Measurements from ENCODE around the gene PRPF40B. TPM values are rescaled to one million over a fixed set of nuclear protein-coding genes. Genes with fewer than 3 reads are reported as not detected.

The PRPF40B gene
- total RNA-seq, 3 donors from 2014 or later (not counting 1 experiment from before 2014, with no cell fraction given), result 5.6 to 6.8 (median 5.9) TPM

DNA sequence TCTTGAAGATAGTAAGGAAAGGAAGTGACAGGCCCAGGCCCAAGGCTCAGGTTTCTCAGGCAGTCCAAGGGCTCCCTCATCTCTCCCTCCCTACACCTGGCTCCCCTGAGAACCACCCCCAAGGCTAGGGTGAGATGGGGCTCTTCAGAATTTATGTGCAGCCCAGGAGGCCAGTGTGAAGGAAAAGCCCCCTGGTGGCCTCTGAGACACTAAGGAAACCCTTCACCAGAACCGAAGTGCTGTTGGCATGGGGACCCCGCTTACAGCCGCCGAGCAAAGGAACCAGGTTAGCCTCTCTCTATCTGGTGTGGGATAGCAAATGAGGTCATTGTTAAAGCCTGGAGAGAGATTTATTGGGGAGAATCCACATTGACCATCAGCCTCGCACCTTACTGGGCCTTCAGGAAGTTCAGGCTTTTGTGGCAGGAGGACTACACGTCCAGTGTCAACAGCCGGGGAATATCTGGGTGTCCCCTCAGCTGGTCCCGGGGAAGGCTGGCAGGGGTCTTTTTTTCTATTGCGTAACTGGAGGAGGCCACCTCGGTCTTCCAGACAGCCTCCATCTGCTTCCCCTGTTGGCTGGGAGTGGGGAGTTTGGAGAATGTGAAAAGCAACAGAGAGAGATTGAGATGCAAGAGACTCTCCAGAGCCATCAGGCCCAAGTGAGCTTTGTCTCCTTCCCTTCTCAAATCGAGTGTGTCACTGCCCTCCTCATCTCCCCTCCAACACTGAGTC, 36.0 kb upstream of the PRPF40B start:
- ATAC-seq, result no peak
- no peaks in the 10 kb centered on the region for H3K9me3 Mint-ChIP-seq
- Histone ChIP-seq H3K36me3 (ENCODE audit: control insufficient read depth, insufficient read depth, low read length) (peaks cover 3% of the 10 kb centered on the region), H3K9me3 (ENCODE audit: control insufficient read depth, insufficient read depth, low read length) (no peaks in the 10 kb centered on the region), H3K4me1 (ENCODE audit: control insufficient read depth, insufficient read depth, low read length) (no peaks in the 10 kb centered on the region), H3K27ac (ENCODE audit: low read length) (no peak overlapping the region), H3K27me3 (ENCODE audit: control insufficient read depth, insufficient read depth, low read length) (no peaks in the 10 kb centered on the region), H3K4me3 (ENCODE audit: low read length) (no peak overlapping the region)
- no peaks in the 10 kb centered on the region for H3K27me3 Mint-ChIP-seq (ENCODE audit: low read depth in 2 of 2)
- no peak for DNase-seq
- TF ChIP-seq, protein P1, sequence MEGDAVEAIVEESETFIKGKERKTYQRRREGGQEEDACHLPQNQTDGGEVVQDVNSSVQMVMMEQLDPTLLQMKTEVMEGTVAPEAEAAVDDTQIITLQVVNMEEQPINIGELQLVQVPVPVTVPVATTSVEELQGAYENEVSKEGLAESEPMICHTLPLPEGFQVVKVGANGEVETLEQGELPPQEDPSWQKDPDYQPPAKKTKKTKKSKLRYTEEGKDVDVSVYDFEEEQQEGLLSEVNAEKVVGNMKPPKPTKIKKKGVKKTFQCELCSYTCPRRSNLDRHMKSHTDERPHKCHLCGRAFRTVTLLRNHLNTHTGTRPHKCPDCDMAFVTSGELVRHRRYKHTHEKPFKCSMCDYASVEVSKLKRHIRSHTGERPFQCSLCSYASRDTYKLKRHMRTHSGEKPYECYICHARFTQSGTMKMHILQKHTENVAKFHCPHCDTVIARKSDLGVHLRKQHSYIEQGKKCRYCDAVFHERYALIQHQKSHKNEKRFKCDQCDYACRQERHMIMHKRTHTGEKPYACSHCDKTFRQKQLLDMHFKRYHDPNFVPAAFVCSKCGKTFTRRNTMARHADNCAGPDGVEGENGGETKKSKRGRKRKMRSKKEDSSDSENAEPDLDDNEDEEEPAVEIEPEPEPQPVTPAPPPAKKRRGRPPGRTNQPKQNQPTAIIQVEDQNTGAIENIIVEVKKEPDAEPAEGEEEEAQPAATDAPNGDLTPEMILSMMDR (IDR thresholded peaks at IDR 0.05), result no peak
- no peak overlapping the region for H3K4me3 Mint-ChIP-seq
- 89% methylated on average over 11 of the region's 11 CpGs for WGBS (ENCODE audit: insufficient coverage)
- no peaks in the 10 kb centered on the region for H3K36me3 Mint-ChIP-seq
- intact Hi-C loops (cut with micrococcal nuclease), result no loop called here
- peaks cover 0 to 1% of the 10 kb centered on the region in 2 donors for H3K4me1 Mint-ChIP-seq
- no peak overlapping the region for H3K27ac Mint-ChIP-seq

DNA sequence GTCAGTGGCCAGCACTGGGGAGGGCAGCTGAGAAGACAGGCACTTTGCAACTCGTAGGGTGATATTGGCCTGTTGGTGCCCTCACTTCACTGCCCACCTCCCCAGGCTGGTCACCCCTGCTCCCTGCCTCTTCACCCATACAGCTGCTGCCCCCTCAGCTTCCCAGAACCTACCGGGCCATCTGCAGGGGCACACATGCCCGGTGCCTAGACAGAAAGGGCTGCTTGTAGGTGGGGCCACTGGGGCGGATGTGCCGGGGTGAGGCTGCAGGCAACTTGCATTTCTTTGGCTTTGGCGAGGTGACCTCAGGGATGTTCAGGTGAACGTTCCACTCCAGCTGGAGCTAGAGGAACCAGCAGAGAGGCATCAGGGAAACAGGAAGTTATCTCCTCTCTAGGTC, 35.1 kb upstream of the PRPF40B start:
- H3K27me3 Mint-ChIP-seq (ENCODE audit: low read depth in 2 of 2), result no peaks in the 10 kb centered on the region
- no peaks in the 10 kb centered on the region for H3K9me3 ChIP-seq (ENCODE audit: control insufficient read depth, insufficient read depth, low read length)
- peaks cover 3% of the 10 kb centered on the region for H3K36me3 ChIP-seq (ENCODE audit: control insufficient read depth, insufficient read depth, low read length)
- H3K27me3 ChIP-seq (ENCODE audit: control insufficient read depth, insufficient read depth, low read length), result no peaks in the 10 kb centered on the region
- no peaks in the 10 kb centered on the region for H3K36me3 Mint-ChIP-seq
- intact Hi-C loops (cut with micrococcal nuclease), result no loop called here
- ATAC-seq (no peak), DNase-seq (no peak)
- no peaks in the 10 kb centered on the region for H3K9me3 Mint-ChIP-seq
- TF ChIP-seq, protein P1 (IDR thresholded peaks at IDR 0.05), result no peak
- no peaks in the 10 kb centered on the region for H3K4me1 ChIP-seq (ENCODE audit: control insufficient read depth, insufficient read depth, low read length)
- no peak overlapping the region for H3K4me3 ChIP-seq (ENCODE audit: low read length)
- H3K27ac Mint-ChIP-seq, result no peak overlapping the region
- no peak overlapping the region for H3K4me3 Mint-ChIP-seq
- 89% methylated on average over 7 of the region's 7 CpGs for WGBS (ENCODE audit: insufficient coverage)
- no peaks in the 10 kb centered on the region for H3K4me1 Mint-ChIP-seq
- no peak overlapping the region for H3K27ac ChIP-seq (ENCODE audit: low read length)

DNA sequence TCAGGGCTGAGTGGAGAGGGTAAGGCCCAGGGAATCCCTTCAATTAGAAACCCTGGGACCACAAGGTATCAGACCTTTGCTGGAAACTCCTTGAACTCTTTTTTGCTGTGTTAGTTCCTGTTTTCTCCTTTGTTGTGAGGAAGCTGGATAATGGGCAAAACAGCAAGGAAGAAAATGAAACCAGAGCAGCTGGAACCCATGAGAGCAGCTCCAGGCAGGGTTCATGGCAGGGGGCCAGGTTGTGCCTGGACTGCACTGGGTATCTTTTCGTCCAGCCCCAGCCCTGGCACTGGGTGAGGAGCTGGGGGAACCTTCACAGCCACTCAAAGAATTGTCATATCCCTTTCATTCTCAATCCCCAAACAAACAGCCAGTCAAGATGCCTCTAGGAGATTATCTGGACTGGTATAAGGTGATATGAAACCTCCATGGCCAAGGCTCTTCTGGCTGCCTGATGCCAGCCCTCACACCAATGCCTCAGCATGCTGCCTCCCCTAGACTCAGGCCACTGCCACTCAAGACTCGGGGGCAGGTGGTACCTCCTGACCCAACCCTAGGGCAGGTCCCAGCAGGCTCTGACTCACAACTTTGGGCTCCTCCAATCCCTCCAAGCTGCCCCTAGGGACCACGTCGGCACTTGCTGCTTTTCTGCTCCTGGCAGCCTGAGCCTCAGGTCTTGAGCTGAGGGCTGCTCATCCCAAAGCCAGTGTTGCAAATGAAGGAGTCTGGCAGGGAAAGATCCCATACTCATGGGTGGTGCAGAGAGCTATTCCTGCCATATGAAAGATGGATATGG, 34.4 kb upstream of the PRPF40B start:
- TF ChIP-seq, protein P1 (IDR thresholded peaks at IDR 0.05), result no peak
- Histone ChIP-seq H3K9me3 (ENCODE audit: control insufficient read depth, insufficient read depth, low read length) (no peaks in the 10 kb centered on the region), H3K27ac (ENCODE audit: low read length) (no peak overlapping the region), H3K36me3 (ENCODE audit: control insufficient read depth, insufficient read depth, low read length) (peaks cover 3% of the 10 kb centered on the region), H3K4me3 (ENCODE audit: low read length) (no peak overlapping the region), H3K4me1 (ENCODE audit: control insufficient read depth, insufficient read depth, low read length) (no peaks in the 10 kb centered on the region), H3K27me3 (ENCODE audit: control insufficient read depth, insufficient read depth, low read length) (no peaks in the 10 kb centered on the region)
- Mint-ChIP-seq H3K9me3 (no peaks in the 10 kb centered on the region), H3K4me1 (no peaks in the 10 kb centered on the region), H3K27me3 (ENCODE audit: low read depth in 2 of 2) (no peaks in the 10 kb centered on the region), H3K27ac (no peak overlapping the region), H3K4me3 (no peak overlapping the region), H3K36me3 (no peaks in the 10 kb centered on the region)
- ATAC-seq (no peak), DNase-seq (no peak)
- 85% methylated on average over 4 of the region's 4 CpGs for WGBS (ENCODE audit: insufficient coverage)
- intact Hi-C loops (cut with micrococcal nuclease), result no loop called here

Data from natural killer cell (primary cell).